T-helper 17 cell (primary cell): Measurements from ENCODE around the gene SEC61A2. TPM values are rescaled to one million over a fixed set of nuclear protein-coding genes. Genes with fewer than 3 reads are reported as not detected.

Experiments used
- ATAC-seq: fragments of 150-1000 bp; cut with Tn5 transposase; 2 replicates; pipeline ENCODE4 v1.10.0; 2021; ENCODE audit warnings: mild to moderate bottlenecking, moderate library complexity
- DNase-seq, 3 donors: peaks; one replicate each; pipeline versions ENCODE4 v3.0.0 to v3.0.0-alpha.2; 2020 to 2021
- H3K9me3 ChIP-seq: one replicate; pipeline ENCODE4 v1.7.0; 2013; ENCODE audit warnings: low read length, mild to moderate bottlenecking; ENCODE audit not compliant: control insufficient read depth, poor library complexity, severe bottlenecking
- H3K27ac Mint-ChIP-seq: one replicate; pipeline ENCODE4 v1.8.0; 2022; ENCODE audit warnings: mild to moderate bottlenecking, moderate library complexity, mixed read lengths
- H3K27me3 Mint-ChIP-seq: one replicate; pipeline ENCODE4 v1.8.0; 2022; ENCODE audit warnings: mixed read lengths
- H3K36me3 Mint-ChIP-seq: one replicate; pipeline ENCODE4 v1.8.0; 2022; ENCODE audit warnings: low read depth, mixed read lengths
- H3K4me1 Mint-ChIP-seq: one replicate; pipeline ENCODE4 v1.8.0; 2022; ENCODE audit warnings: mild to moderate bottlenecking, mixed read lengths
- H3K4me3 Mint-ChIP-seq: one replicate; pipeline ENCODE4 v1.8.0; 2022; ENCODE audit warnings: mild to moderate bottlenecking, moderate library complexity, mixed read lengths
- total RNA-seq, 4 donors: library from RNA in 2 of 4; stranded (reverse) in 2 of 4; gene quantifications; one replicate each; pipeline ENCODE4 v1.2.3 and lab custom pipeline; 2022 to 2026

The SEC61A2 gene
- total RNA-seq, 2 donors from 2014 or later = 17.2 to 18.9 TPM

- Mint-ChIP-seq H3K27me3 (no peaks in the 10 kb centered on the region), H3K36me3 (peaks cover 17% of the 10 kb centered on the region), H3K27ac (no peak overlapping the region), H3K4me1 (peaks cover 40% of the 10 kb centered on the region), H3K4me3 (no peak overlapping the region)
- ATAC-seq = no peak
- no peak for DNase-seq
- no peaks in the 10 kb centered on the region for H3K9me3 ChIP-seq
Observed at GRCh38 chr10:12193193-12193592, 63.7 kb downstream of the SEC61A2 start.

- peaks cover 15% of the 10 kb centered on the region for H3K36me3 Mint-ChIP-seq
- ATAC-seq (no peak), DNase-seq (peak in 1 of 3 donors; percentile 15)
- no peaks in the 10 kb centered on the region for H3K27me3 Mint-ChIP-seq
- no peaks in the 10 kb centered on the region for H3K9me3 ChIP-seq
- peak overlapping the region; percentile 100 for H3K4me3 Mint-ChIP-seq
- peak overlapping the region; percentile 100 for H3K27ac Mint-ChIP-seq
- peaks cover 47% of the 10 kb centered on the region for H3K4me1 Mint-ChIP-seq
Observed at GRCh38 chr10:12194752-12195271, 65.3 kb downstream of the SEC61A2 start.

GRCh38 chr10:12195281-12195602, 65.8 kb downstream of the SEC61A2 start:
- peaks cover 47% of the 10 kb centered on the region for H3K4me1 Mint-ChIP-seq
- H3K4me3 Mint-ChIP-seq = peak overlapping the region; percentile 100
- no peaks in the 10 kb centered on the region for H3K9me3 ChIP-seq
- H3K27ac Mint-ChIP-seq = peak overlapping the region; percentile 100
- peak; percentile 9 for ATAC-seq
- DNase-seq = no peak
- H3K36me3 Mint-ChIP-seq = peaks cover 15% of the 10 kb centered on the region
- no peaks in the 10 kb centered on the region for H3K27me3 Mint-ChIP-seq

GRCh38 chr10:12195603-12196506, 66.4 kb downstream of the SEC61A2 start, which contains the start of the genes CDC123 and NUDT5:
CDC123 (plus strand) TSS chr10:12196188; CDS start chr10:12196246, 58 bp downstream.
NUDT5 (minus strand) TSS chr10:12195891; CDS start chr10:12186291, 9,600 bp downstream.
- Mint-ChIP-seq H3K36me3 (peaks cover 15% of the 10 kb centered on the region), H3K27ac (peak within 1 kb of the TSS; percentile 100), H3K27me3 (no peaks in the 10 kb centered on the region), H3K4me3 (peak within 1 kb of the TSS; percentile 100), H3K4me1 (peaks cover 45% of the 10 kb centered on the region)
- H3K9me3 ChIP-seq = no peaks in the 10 kb centered on the region
- DNase-seq (peak; percentile 74 to 77 (median 74)), ATAC-seq (peak; percentile 93)

- H3K36me3 Mint-ChIP-seq = peaks cover 19% of the 10 kb centered on the region
- peaks cover 48% of the 10 kb centered on the region for H3K4me1 Mint-ChIP-seq
- peak overlapping the region; percentile 100 for H3K4me3 Mint-ChIP-seq
- ATAC-seq = peak; percentile 1
- no peaks in the 10 kb centered on the region for H3K9me3 ChIP-seq
- no peaks in the 10 kb centered on the region for H3K27me3 Mint-ChIP-seq
- H3K27ac Mint-ChIP-seq = peak overlapping the region; percentile 100
- DNase-seq = no peak
Observed at GRCh38 chr10:12196531-12197211, 67.2 kb downstream of the SEC61A2 start.

- H3K36me3 Mint-ChIP-seq = peaks cover 14% of the 10 kb centered on the region
- peak overlapping the region; percentile 59 for H3K27ac Mint-ChIP-seq
Observed at GRCh38 chr10:12198156-12198555, 68.7 kb downstream of the SEC61A2 start.

GRCh38 chr10:12200850-12201249, 71.4 kb downstream of the SEC61A2 start:
- Mint-ChIP-seq H3K36me3 (peaks cover 13% of the 10 kb centered on the region), H3K27ac (peak overlapping the region; percentile 86), H3K27me3 (no peaks in the 10 kb centered on the region), H3K4me3 (no peak overlapping the region), H3K4me1 (peaks cover 39% of the 10 kb centered on the region)
- no peaks in the 10 kb centered on the region for H3K9me3 ChIP-seq
- no peak for DNase-seq
- ATAC-seq = no peak

More at GRCh38 chr10:12198156-12198555, 68.7 kb downstream of the SEC61A2 start:
- H3K4me3 Mint-ChIP-seq = peak overlapping the region; percentile 53
- no peak for DNase-seq
- no peaks in the 10 kb centered on the region for H3K27me3 Mint-ChIP-seq
- H3K9me3 ChIP-seq = no peaks in the 10 kb centered on the region
- peaks cover 43% of the 10 kb centered on the region for H3K4me1 Mint-ChIP-seq
- ATAC-seq = no peak

GRCh38 chr10:12201543-12201942, 72.1 kb downstream of the SEC61A2 start:
- Mint-ChIP-seq H3K4me1 (peaks cover 32% of the 10 kb centered on the region), H3K27ac (peak overlapping the region; percentile 86), H3K4me3 (peak overlapping the region; percentile 82), H3K27me3 (no peaks in the 10 kb centered on the region), H3K36me3 (peaks cover 9% of the 10 kb centered on the region)
- ATAC-seq (no peak), DNase-seq (no peak)
- H3K9me3 ChIP-seq = no peaks in the 10 kb centered on the region

- H3K4me1 Mint-ChIP-seq = peaks cover 32% of the 10 kb centered on the region
- ATAC-seq = no peak
- no peak overlapping the region for H3K4me3 Mint-ChIP-seq
- DNase-seq = no peak
- peak overlapping the region; percentile 19 for H3K27ac Mint-ChIP-seq
- H3K36me3 Mint-ChIP-seq = peaks cover 9% of the 10 kb centered on the region
- no peaks in the 10 kb centered on the region for H3K9me3 ChIP-seq
- H3K27me3 Mint-ChIP-seq = no peaks in the 10 kb centered on the region
Observed at GRCh38 chr10:12202226-12202625, 72.7 kb downstream of the SEC61A2 start.

GRCh38 chr10:12205082-12205481, 75.6 kb downstream of the SEC61A2 start:
- ATAC-seq = no peak
- Mint-ChIP-seq H3K4me3 (no peak overlapping the region), H3K27me3 (no peaks in the 10 kb centered on the region), H3K36me3 (peaks cover 14% of the 10 kb centered on the region), H3K4me1 (peaks cover 37% of the 10 kb centered on the region), H3K27ac (no peak overlapping the region)
- DNase-seq = no peak
- no peaks in the 10 kb centered on the region for H3K9me3 ChIP-seq

- no peaks in the 10 kb centered on the region for H3K9me3 ChIP-seq
- Mint-ChIP-seq H3K4me3 (no peak overlapping the region), H3K36me3 (peaks cover 8% of the 10 kb centered on the region), H3K4me1 (peaks cover 30% of the 10 kb centered on the region), H3K27ac (peak overlapping the region; percentile 67), H3K27me3 (no peaks in the 10 kb centered on the region)
- DNase-seq (no peak), ATAC-seq (no peak)
Observed at GRCh38 chr10:12207114-12207513, 77.6 kb downstream of the SEC61A2 start.

GRCh38 chr10:12208460-12208859, 79.0 kb downstream of the SEC61A2 start:
- Mint-ChIP-seq H3K4me3 (no peak overlapping the region), H3K27ac (peak overlapping the region; percentile 51), H3K27me3 (no peaks in the 10 kb centered on the region), H3K4me1 (peaks cover 29% of the 10 kb centered on the region), H3K36me3 (peaks cover 9% of the 10 kb centered on the region)
- no peaks in the 10 kb centered on the region for H3K9me3 ChIP-seq
- no peak for DNase-seq
- no peak for ATAC-seq

- H3K9me3 ChIP-seq = no peaks in the 10 kb centered on the region
- H3K27ac Mint-ChIP-seq = no peak overlapping the region
- ATAC-seq = no peak
- peaks cover 6% of the 10 kb centered on the region for H3K36me3 Mint-ChIP-seq
- DNase-seq = no peak
- H3K4me3 Mint-ChIP-seq = no peak overlapping the region
- peaks cover 32% of the 10 kb centered on the region for H3K4me1 Mint-ChIP-seq
- no peaks in the 10 kb centered on the region for H3K27me3 Mint-ChIP-seq
Observed at GRCh38 chr10:12212454-12212853, 83.0 kb downstream of the SEC61A2 start.
